NCI-H1417 treated with DMSO at 0.1 percent for 48 hours (cell line): ENCODE measurements around the gene LAMB3.

Experiments used
- DNase-seq: peaks from one replicate; lab custom pipeline; 2025; lab: John Stamatoyannopoulos, UW

LAMB3 gene

DNA sequence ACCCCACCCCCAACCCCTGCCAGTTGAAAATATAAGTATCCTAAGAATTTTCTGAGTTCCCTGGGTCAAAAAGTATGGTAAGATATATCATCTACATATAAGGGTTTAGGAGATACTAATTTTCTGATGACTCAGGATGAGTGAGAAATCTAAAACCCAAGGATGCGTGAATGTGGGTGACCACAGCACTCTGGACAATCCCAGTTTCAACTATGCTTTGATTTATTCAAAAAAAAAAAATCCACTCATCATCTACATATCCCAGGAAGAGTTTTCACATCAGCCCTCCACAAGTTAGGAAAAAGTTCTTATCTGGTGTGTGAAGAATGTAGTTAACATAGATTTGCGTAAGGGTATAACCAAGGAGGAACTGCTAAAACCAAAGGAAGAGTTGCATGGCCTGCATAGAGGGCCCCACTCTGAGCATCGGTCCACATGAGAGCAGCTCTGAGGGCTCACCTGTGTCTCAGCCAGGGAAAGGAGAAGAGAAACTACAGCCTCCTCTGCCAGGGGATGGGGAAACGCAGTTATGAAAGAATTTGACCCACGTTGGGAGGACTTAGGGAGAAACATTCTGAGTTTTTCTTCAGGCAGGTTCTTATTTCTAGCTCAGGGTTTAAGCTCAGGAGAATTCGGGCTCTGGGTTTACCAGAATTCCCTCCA is 18.8 kb downstream of the LAMB3 start:
- DNase-seq = no peak

GRCh38 chr1:209630383-209631225 is 21.6 kb downstream of the LAMB3 start:
- DNase-seq = no peak

GRCh38 chr1:209629621-209630382 is 22.4 kb downstream of the LAMB3 start:
- no peak for DNase-seq

- no peak for DNase-seq
Observed at GRCh38 chr1:209628618-209629299, 23.5 kb downstream of the LAMB3 start.

GRCh38 chr1:209627732-209628196 is 24.5 kb downstream of the LAMB3 start:
- peak; percentile 10 for DNase-seq

DNA sequence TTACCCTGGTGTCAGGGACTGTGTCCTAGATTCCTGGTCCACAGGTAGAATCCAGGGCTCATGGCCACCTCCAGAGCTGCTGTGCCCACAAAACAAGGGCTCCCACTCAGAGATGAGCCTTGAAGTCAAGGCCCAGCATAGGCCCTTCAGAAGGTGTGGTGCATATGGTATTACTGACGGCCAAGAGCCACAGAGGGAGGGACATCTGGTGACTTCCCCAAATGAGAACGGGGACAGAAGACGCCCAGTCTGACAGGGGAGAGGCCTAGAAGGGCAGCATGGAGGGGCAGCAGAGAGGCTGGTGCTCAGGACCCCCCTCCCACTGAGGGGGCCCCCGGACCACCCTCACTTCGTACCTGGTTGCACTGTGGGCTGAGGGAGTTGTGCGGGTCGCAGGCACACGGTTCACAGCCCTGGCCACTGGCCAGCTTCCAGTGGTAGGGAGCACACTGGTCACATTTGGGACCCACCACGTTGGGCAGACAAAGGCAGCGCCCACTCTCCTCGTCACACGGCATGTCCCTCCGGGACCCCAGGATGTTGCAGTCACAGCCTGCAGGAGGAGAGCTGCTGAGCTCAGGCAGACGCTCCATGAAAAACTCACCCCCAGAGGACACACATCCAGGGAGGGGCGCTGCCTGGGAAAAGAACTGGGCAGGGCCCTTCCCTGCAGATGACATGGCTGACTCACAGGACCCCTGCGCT is 25.0 kb downstream of the LAMB3 start:
- DNase-seq = no peak

DNA sequence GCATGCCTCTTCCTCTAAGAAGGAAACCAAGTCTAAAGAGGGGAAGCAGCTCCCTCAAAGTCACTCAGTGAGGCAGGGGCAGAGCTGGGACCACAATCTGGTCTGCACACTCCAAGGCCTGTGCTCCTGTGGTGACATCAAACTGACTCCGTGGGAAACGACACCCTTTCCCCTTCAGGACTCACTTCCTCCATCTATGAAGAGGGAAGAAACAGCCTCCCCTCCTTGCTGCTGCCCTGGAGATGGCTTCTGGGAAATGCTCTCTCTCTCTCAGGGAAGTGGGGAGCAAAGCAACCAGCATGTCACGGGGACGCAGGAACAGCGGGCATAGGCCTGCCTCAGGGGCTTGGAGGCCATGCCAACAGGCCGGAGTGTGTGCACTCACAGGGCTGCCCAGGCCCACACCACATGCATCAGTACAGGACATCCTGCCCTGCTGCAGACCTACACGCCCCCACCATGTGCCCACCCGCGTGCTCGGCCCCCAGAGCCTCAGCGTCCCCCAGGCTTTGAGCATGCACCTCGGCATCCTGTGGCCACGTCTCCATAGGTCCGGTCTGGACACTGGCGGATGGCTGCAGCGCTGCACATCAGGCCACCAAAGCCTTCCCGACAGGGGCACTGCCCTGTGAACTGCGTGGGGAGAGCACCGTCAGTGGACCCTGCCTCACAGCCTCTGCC is 25.7 kb downstream of the LAMB3 start:
- no peak for DNase-seq

GRCh38 chr1:209625791-209626285 is 26.4 kb downstream of the LAMB3 start:
- no peak for DNase-seq

GRCh38 chr1:209624558-209625549 is 27.4 kb downstream of the LAMB3 start:
- DNase-seq = no peak

DNA sequence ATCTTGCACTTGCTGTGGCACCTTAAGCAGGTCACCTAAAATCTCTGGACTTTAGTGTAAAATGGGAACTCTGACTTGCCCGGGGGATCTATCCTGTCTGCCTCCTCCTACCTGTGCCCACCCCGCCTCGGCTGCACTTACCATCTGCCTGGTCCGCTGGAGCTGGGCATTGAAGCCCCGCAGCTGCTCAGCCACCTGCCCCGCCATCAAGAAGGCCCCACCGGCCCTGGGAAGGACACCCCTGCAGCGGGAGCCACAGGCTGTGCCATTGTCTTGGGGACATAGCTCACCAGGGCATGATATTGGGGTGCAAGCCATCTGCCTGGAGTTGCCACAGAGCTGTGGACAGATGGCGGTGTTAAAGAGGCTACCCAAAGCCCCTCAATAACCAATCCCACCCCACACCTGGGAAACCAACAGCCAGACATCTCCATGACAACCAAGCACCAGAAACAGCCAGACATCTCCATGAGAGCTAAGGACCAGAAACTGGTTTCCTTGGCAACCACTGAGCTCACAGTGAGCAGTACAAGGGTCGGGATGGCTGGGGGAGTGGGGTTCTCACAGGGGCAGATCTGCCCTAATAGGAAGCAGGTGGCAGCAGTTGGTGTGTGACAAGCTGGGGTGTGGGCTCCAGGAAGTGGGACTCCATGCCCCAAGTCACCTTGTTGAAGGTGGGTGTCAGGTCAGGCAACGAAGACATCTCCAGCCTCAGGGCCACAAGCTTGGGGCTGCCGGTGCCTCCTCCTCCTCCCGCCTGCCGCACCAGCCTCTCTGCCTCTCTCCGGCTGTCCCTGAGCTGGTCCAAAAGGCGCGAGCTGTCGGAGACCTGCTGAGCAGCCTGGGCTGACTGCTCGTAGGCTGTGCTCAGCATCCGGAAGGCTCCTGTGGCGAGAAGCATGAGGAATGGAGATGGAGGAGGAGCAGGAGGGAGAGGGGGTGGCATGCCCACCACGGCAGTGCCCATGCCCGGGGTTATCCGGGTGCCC is 29.1 kb downstream of the LAMB3 start:
- no peak for DNase-seq

DNA sequence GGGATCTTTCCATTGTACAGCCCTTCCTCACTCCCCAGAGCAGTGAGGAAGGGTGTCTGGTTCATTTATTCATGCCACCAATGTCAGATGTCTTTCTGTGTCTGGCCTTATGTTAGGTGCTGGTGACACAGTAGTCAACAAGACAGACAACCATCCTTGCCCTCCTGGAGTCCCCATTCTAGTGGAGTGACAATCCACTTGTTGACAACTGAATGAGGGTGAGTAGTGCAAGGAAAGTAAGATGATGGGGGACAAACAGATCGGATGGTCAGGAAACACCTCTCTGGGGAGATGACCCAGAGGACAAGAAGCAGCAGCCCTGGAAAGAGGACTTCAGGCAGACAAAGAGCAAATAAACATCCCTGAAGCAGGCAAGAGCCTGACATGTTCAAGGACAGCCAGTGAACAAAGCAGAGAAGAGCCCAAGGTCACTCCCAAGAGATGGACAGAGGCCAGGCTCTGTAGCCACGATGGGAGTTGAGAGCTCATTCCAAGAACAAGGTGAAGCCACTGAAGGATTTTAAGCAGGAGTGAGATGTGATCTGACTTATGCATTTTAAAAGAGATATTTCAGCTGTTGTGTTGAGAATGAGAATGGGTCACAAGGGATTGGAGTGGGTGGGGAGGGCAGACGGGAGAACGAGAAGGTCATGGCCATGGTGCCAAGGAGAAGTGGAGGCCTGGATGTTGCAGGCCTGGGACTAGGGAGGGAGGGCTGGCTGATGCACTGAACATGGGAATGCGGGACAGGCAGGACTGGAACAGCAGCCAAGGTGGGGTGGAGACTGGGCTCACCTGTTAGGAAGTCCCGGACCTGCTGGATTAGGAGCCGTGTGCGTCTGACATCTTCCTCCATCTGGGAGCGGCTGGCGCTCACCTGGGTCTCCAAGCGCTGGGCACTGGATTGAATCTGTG is 30.2 kb downstream of the LAMB3 start:
- DNase-seq = no peak

DNA sequence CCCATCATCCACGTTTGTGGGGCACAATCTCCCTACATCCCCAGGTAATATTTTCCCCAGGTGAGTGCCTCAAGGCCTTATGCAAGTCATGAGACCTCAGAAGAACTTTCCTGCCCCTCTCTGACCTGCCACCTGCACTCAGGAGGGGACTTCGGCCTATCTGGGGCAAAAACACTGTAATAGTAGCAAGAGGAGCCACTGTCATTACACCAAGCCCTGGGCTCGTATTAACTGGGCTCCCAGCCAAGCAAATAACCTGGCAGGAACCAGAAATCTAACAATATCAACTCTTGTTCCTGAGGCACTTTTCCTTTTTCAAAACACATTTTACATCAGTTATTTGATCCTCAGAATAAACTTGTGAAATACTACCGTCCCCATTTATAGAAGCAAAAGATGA is 30.9 kb downstream of the LAMB3 start:
- no peak for DNase-seq

- DNase-seq = no peak
Observed at GRCh38 chr1:209620487-209620884, 31.7 kb downstream of the LAMB3 start.

- no peak for DNase-seq
Observed at GRCh38 chr1:209619696-209620486, 32.3 kb downstream of the LAMB3 start.

GRCh38 chr1:209618756-209619420 is 33.3 kb downstream of the LAMB3 start:
- DNase-seq = no peak

DNA sequence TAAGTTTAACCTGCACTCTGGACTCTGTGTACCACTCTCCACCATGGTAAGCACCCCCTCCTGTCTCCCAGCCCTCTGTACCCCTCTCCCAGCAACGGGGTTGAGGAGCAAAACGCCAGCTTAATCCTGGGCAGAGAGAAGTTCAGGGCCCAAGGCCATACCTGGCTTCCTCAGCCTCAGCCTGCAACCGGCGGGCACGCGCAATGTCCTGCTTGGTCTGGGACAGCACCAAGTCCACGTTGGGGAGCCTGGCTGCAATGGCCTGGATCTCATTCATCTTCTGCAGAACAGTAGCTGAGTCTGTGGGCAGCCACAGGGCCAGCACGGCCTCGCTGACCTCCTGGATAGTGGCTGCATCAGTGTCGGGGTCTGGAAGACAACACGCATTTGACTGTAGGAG is 33.9 kb downstream of the LAMB3 start:
- no peak for DNase-seq
